Limb (tissue), 2 donors: ENCODE data around the gene NT5C3B.
"Not testable (repeated sequence)": the region's sequence is repeated elsewhere in the genome, so short reads cannot be mapped to it uniquely, and the experiment has no call there.

Experiments
- DNase-seq, 2 donors: peaks; one replicate each; pipeline ENCODE4 v3.0.0-alpha.2; 2016; ENCODE audit errors: extremely low spot score in 2 of 2

NT5C3B gene

GRCh38 chr17:41839448-41839847 is 3.4 kb upstream of the NT5C3B start:
- not testable (repeated sequence) for DNase-seq

GRCh38 chr17:41837761-41838538 is 1.9 kb upstream of the NT5C3B start, which contains the start of gene KLHL10:
KLHL10 (plus strand) TSS chr17:41837825; CDS start chr17:41837933, 108 bp downstream.
- DNase-seq: no peak

- no peak for DNase-seq
These were observed 641 bp upstream of the NT5C3B start for GRCh38 chr17:41836550-41837196.

GRCh38 chr17:41835214-41835799 is 725 bp downstream of the NT5C3B start:
- DNase-seq: no peak

- not testable (repeated sequence) for DNase-seq
These were observed 6.1 kb downstream of the NT5C3B start for GRCh38 chr17:41829961-41830360.

- DNase-seq: no peak
These were observed 10.7 kb downstream of the NT5C3B start for GRCh38 chr17:41825175-41825845.

GRCh38 chr17:41824086-41824485 is 11.9 kb downstream of the NT5C3B start:
- no peak for DNase-seq

GRCh38 chr17:41823580-41823979 is 12.5 kb downstream of the NT5C3B start:
- DNase-seq: no peak

GRCh38 chr17:41823141-41823524 is 12.9 kb downstream of the NT5C3B start:
- DNase-seq: no peak

GRCh38 chr17:41822216-41823140 is 13.6 kb downstream of the NT5C3B start:
- DNase-seq: no peak

- DNase-seq: no peak
These were observed 14.3 kb downstream of the NT5C3B start for GRCh38 chr17:41821776-41822175.

GRCh38 chr17:41818024-41818423 is 18.0 kb downstream of the NT5C3B start:
- no peak for DNase-seq

GRCh38 chr17:41816637-41817320 is 19.3 kb downstream of the NT5C3B start:
- no peak for DNase-seq

- DNase-seq: no peak
These were observed 21.8 kb downstream of the NT5C3B start for GRCh38 chr17:41814195-41814594.

- no peak for DNase-seq
These were observed 22.3 kb downstream of the NT5C3B start for GRCh38 chr17:41813699-41814124.

GRCh38 chr17:41813152-41813680 is 22.8 kb downstream of the NT5C3B start:
- DNase-seq: no peak

GRCh38 chr17:41812381-41813151 is 23.5 kb downstream of the NT5C3B start, which contains the start of gene FKBP10:
FKBP10 (plus strand) TSS chr17:41813004; CDS start chr17:41813035, 31 bp downstream.
- peak; percentile 89 to 94 for DNase-seq

- peak; percentile 74 to 91 for DNase-seq
These were observed 24.3 kb downstream of the NT5C3B start, which contains the start of gene P3H4 for GRCh38 chr17:41811549-41812380. P3H4 (minus strand) TSS chr17:41811949; CDS start chr17:41811915, 34 bp downstream.
